ENCODE measurements around the gene CACNA1H. TPM values are rescaled to one million over a fixed set of nuclear protein-coding genes. Genes with fewer than 3 reads are reported as not detected.
"Not testable (repeated sequence)": the region's sequence is repeated elsewhere in the genome, so short reads cannot be mapped to it uniquely, and the experiment has no call there.

Gene CACNA1H
- total RNA-seq, 1 donor from 2014 or later: 0.02 TPM

GRCh38 chr16:1188432-1189189, 35.7 kb downstream of the CACNA1H start:
- intact Hi-C loops (cut with micrococcal nuclease): no loop called here
- peak; percentile 46 for DNase-seq
- TF ChIP-seq, protein P1, sequence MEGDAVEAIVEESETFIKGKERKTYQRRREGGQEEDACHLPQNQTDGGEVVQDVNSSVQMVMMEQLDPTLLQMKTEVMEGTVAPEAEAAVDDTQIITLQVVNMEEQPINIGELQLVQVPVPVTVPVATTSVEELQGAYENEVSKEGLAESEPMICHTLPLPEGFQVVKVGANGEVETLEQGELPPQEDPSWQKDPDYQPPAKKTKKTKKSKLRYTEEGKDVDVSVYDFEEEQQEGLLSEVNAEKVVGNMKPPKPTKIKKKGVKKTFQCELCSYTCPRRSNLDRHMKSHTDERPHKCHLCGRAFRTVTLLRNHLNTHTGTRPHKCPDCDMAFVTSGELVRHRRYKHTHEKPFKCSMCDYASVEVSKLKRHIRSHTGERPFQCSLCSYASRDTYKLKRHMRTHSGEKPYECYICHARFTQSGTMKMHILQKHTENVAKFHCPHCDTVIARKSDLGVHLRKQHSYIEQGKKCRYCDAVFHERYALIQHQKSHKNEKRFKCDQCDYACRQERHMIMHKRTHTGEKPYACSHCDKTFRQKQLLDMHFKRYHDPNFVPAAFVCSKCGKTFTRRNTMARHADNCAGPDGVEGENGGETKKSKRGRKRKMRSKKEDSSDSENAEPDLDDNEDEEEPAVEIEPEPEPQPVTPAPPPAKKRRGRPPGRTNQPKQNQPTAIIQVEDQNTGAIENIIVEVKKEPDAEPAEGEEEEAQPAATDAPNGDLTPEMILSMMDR (IDR thresholded peaks at IDR 0.05): no peak

DNA sequence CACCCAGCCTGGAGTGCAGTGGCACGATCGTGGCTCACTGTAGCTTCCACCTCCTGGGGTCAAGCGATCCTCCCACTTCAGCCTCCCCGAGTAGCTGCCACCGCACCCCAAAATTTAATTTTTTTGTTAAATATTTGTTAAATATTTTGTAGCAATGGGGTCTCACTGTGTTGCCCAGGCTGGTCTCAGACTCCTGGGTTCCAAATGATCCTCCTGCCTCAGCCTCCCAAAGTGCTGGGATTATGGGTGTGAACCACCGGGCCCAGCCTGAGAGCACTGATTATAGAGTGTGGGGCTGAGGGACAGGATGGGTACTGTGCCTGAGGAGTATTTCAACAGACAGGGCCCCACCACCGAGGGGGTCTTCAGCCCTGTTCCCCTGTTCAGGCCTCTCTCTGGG, 36.5 kb downstream of the CACNA1H start:
- no peak for DNase-seq
- Mint-ChIP-seq H3K27ac (no peak overlapping the region), H3K9me3 (no peaks in the 10 kb centered on the region), H3K27me3 (peaks cover 3% of the 10 kb centered on the region), H3K4me1 (no peaks in the 10 kb centered on the region), H3K36me3 (ENCODE audit: low read depth) (no peaks in the 10 kb centered on the region), H3K4me3 (no peak overlapping the region)
- intact Hi-C loops (cut with micrococcal nuclease): no loop called here
- ChIA-PET CTCF (no interaction called here), POLR2A (no interaction called here)
- no peak for ATAC-seq (ENCODE audit: low read depth)
- TF ChIP-seq, protein P1 (IDR thresholded peaks at IDR 0.05): no peak

More at GRCh38 chr16:1188432-1189189, 35.7 kb downstream of the CACNA1H start:
- no peaks in the 10 kb centered on the region for H3K9me3 Mint-ChIP-seq
- no peaks in the 10 kb centered on the region for H3K4me1 Mint-ChIP-seq
- CTCF ChIA-PET: no interaction called here
- peaks cover 3% of the 10 kb centered on the region for H3K27me3 Mint-ChIP-seq
- H3K36me3 Mint-ChIP-seq (ENCODE audit: low read depth): no peaks in the 10 kb centered on the region
- no peak overlapping the region for H3K27ac Mint-ChIP-seq
- ATAC-seq (ENCODE audit: low read depth): peak; percentile 57
- H3K4me3 Mint-ChIP-seq: no peak overlapping the region
- POLR2A ChIA-PET: no interaction called here

GRCh38 chr16:1190789-1191188, 37.9 kb downstream of the CACNA1H start:
- intact Hi-C loops (cut with micrococcal nuclease); CTCF ChIA-PET; H3K27ac Mint-ChIP-seq; H3K9me3 Mint-ChIP-seq; H3K27me3 Mint-ChIP-seq; H3K36me3 Mint-ChIP-seq (ENCODE audit: low read depth); POLR2A ChIA-PET; H3K4me3 Mint-ChIP-seq; H3K4me1 Mint-ChIP-seq; DNase-seq; ATAC-seq (ENCODE audit: low read depth): not testable (repeated sequence)

DNA sequence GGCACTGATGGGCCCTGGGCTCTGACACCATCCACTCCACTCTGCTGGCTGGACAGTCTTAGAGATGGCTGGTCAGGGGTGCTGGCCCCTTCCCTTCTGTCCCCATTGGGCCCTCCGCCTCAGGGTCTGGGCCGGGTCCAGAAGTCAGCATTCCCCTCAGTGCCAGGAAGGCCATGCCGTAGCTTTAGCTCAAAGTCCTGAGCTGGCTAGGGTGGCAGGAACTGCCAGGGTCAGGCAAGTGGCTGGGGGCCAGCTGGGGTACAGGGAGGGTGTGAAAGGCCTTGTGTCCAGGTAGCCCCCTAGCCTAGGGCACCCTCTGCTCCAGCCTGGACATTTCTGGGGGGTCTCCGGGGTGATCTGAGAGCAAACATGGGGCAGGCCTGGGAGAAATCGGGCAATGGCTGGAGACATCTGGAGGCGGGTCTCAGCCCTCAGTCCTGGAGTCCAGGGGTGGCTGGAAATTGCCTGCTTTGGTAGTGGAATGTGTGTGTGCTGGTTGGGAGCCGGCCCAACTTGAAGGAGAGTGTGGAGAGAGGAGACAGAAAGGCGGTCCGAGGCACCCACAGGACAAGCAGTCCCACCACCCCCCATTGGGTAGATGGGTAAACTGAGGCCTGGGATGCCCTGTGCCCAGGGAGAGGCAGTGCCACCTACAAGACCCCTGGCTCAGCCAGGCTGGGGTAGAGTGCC, 39.6 kb downstream of the CACNA1H start:
- H3K4me3 Mint-ChIP-seq: no peak overlapping the region
- DNase-seq (no peak), ATAC-seq (ENCODE audit: low read depth) (no peak)
- intact Hi-C loops (cut with micrococcal nuclease): no loop called here
- ChIA-PET POLR2A (no interaction called here), CTCF (no interaction called here)
- no peak overlapping the region for H3K27ac Mint-ChIP-seq
- no peaks in the 10 kb centered on the region for H3K4me1 Mint-ChIP-seq
- peaks cover 3% of the 10 kb centered on the region for H3K27me3 Mint-ChIP-seq
- TF ChIP-seq, protein P1 (IDR thresholded peaks at IDR 0.05): no peak
- H3K36me3 Mint-ChIP-seq (ENCODE audit: low read depth): no peaks in the 10 kb centered on the region
- H3K9me3 Mint-ChIP-seq: no peaks in the 10 kb centered on the region

DNA sequence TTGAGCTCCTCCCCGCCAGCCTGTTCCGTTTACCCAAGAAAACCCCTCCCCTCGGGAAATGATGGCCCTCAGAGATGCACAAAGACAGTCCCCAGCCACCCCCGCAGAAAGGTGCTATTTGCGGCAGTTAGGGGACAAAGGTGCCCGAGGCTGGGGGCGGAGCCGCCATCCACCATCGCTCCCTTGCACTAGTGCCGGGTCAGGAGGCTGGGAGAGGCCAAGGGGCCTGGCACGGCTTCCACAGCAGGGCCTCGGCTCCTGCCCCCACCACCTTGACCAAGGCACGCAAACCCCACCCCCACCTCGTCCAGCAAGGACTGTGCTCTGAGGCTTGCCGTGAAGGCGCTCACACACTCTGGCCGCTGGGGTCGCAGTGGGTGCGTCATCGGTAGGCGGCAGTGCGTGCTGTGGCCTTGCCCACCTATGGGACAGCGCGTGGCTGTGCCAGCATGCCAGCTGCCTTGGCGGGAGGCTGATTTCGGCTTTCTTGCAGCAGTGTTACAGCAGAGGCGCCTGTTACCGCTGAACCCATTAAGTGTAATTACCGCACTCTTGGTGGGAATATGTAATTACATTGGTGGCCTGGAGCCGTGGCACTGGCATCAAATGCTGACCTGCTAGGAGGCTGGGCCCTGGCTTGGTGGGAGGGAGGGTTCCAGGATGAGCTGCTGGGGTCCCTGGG, 40.4 kb downstream of the CACNA1H start:
- no peaks in the 10 kb centered on the region for H3K9me3 Mint-ChIP-seq
- CTCF ChIA-PET: no interaction called here
- H3K4me3 Mint-ChIP-seq: no peak overlapping the region
- POLR2A ChIA-PET: no interaction called here
- ATAC-seq (ENCODE audit: low read depth) (no peak), DNase-seq (no peak)
- H3K27me3 Mint-ChIP-seq: peaks cover 3% of the 10 kb centered on the region
- intact Hi-C loops (cut with micrococcal nuclease): no loop called here
- no peak overlapping the region for H3K27ac Mint-ChIP-seq
- no peaks in the 10 kb centered on the region for H3K36me3 Mint-ChIP-seq (ENCODE audit: low read depth)
- H3K4me1 Mint-ChIP-seq: no peaks in the 10 kb centered on the region
- TF ChIP-seq, protein P1 (IDR thresholded peaks at IDR 0.05): no peak
